T1000 (cell line): ENCODE results near the gene TCF19.
"Not testable (repeated sequence)": the region's sequence is repeated elsewhere in the genome, so short reads cannot be mapped to it uniquely, and the experiment has no call there.

Experiments
- DNase-seq: peaks from one replicate; lab custom pipeline; 2025; ENCODE audit warnings: mixed read lengths; lab: John Stamatoyannopoulos, UW

TCF19 gene

DNA sequence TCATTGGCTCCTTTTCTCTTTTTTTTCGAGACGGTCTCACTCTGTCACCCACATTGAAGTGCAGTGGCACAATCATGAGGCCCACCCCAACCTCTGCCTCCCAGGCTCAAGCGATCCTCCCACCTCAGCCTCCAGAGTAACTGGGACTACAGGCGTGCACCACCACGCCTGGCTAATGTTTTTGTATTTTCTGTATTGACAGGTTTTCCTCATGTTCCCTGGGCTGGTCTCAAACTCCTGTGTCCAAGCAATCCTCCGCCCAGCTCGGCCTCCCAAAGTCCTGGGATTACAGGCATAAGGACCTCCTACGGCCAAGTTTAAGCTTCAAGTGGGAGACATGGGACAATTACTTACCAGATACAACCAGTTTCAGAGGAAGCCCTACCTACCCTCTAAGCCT, 21.5 kb downstream of the TCF19 start:
- no peak for DNase-seq

DNA sequence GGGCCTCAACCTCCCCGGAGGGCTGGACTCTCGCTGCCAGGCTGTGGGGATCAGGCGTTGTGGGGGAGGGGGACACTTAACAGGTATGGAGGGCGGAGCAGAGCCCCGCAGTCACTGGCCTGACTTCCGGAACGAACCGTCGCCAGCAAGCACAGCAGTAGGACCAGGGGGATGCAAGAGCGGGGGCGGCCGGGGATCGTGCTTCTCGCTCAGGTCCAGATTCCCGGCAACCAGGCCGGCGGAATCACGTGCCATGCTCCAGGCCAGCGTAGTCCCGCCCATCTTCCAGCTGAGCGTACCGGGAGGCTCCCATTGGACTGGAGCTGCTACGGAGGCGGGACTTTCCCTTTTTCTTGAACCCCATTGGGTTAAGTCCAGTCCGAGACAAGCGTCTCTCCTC, 22.1 kb downstream of the TCF19 start:
- no peak for DNase-seq

DNA sequence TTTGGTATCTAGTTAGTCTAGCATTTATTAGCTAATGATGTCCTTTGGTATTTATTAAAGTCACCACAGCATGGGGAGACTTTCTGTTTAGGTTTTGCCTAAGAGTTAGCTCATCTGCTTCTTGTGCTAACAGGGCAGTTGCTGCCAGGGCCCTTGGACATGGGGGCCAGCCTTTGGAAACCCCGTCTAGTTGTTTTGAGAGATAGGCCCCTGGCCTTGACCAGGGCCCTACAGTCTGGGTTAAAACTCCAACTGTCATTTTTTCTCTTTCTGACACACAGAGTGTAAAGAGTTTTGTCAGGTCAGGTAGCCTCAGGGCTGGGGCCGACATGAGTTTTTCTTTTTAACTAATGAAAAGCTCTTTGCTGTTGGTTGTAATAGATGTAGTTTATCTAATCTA, 24.9 kb downstream of the TCF19 start:
- DNase-seq: not testable (repeated sequence)

DNA sequence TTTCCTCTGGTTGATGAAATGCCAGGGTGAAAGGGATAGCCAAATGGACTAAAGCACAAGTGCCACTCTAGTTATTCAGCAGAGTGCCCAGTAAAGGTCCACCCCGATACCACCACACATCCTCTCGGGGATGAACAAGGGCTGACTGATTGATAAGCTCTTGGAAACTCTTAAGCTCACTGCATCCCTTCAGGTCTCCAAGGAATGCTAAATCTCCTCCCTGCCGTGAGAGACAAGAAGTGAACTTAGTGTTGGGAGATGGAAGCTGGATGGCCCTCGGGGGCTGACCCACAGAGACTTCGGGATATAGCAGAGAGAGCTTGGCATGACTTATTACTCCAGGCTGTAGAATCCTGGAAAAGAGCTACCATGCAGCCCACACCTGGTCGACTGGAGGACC, 25.5 kb downstream of the TCF19 start:
- not testable (repeated sequence) for DNase-seq

DNA sequence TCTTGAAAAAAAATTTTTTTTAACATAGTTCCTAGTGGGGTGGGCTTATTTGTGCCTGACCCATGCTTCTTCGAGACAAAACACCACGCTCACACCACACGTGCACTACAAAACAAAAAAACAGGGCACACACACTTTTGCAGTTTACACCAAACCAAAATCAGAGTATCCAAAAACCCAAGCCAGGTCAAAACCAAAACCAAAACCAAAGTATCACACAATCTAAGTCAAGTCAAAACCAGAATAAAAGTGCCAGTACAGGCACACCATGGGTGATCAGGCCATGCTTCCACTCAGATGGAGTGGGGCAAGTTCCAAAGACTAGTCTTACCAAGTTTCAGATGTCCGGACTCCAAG, 27.3 kb downstream of the TCF19 start:
- DNase-seq: not testable (repeated sequence)

DNA sequence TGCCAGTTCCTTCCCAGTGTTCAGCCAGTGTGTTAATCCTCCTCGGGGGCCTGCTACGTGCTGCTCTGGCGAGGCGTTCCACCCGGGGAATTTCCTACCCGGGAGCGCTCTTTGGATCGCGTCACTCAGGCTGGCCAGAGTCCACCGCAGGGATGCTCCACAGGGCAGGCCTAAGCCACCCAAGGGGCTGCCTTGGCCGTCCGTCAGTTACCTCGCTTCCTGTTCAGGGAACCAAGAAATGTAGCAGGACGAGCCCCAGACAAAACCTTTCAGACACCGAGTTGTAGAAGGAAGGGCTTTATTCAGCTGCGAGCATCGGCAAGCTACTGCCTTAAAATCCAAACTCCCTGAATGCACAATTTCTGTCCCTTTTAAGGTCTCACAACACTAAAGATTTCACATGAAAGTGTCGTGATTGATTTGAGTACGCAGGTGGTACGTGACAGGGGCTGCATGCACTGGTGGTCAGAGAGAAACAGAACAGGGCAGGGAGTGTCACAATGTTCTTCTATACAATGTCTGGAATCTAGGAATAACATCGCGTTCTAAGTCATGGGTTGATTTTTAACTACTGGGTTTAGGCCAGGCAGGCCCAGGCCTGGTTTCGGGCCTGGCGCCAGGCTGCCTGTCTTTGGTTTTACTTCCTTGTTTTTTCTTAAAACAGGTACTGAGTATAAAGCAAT, 27.8 kb downstream of the TCF19 start:
- no peak for DNase-seq

DNA sequence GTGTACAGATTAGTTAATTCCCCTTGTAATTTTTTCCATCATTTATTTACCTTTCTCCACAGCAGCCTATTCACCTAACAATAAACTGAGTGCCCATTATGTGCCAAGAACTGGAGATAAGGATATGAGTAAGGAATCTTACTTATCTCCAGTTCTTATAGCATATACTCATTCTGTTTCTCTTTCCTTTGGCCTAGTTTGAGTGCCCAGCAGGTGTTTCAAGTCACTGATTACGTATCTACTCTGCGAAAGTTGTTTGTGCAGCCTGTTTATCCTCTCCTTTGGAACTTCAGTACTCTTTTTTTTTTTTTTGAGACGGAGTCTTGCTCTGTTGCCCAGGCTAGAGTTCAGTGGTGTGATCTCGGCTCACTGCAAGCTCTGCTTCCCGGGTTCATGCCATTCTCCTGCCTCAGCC, 29.4 kb downstream of the TCF19 start:
- no peak for DNase-seq

DNA sequence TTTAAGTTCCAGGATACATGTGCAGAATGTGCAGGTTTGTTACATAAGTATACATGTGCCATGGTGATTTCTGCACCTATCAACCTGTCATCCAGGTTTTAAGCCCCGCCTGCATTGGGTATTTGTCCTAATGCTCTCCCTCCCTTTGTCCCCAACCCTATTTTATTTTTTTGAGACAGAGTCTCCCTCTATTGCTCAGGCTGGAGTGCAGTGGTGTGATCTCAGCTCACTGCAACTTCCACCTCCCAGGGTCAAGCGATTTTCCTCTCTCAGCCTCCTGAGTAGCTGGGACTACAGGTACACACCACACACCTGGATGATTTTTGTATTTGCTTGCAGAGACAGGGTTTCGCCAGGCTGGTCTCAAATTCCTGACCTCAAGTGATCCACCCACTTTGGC, 30.8 kb downstream of the TCF19 start:
- DNase-seq: not testable (repeated sequence)

DNA sequence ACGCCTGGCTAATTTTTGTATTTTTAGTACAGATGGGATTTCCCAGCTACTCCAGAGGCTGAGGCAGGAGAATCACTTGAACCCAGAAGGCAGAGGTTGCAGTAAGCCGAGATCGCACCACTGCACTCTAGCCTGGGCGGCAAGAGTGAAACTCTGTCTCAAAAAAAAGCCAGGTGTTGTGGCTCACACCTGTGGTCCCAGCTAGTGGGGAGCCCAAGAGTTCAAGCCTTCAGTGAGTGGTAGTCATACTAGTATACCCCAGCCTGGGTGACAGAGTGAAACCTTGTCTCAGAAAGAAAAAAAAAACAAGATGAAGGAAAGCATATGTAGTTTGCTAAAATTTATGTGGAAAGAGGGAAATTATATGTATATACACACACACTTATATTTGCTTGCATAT, 32.1 kb downstream of the TCF19 start:
- DNase-seq: no peak

DNA sequence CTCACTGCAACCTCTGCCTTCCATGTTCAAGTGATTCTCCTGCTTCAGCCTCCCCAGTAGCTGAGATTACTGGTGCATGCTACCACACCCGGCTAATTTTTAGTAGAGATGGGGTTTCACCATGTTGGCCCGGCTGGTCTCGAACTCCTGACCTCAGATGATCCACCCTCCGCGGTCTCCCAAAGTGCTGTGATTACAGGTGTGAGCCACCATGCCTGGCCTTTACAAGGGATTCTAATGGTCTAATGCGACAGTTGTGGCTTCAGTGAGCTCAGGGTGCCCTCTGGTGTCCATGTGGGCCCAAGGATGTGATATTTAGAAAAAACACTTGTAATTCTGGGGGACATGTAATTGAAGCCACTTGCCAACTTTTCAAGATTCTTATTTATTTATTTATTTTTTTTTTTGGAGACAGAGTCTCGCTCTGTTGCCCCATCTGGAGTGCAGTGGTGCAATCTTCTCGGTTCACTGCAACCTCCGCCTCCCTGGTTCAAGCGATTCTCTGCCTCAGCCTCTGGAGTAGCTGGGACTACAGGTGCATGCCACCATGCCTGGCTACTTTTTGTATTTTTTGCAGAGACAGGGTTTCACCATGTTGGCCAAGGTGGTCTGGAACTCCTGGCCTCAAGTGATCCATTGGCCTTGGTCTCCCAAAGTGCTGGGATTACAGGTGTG, 34.2 kb downstream of the TCF19 start:
- peak; percentile 22 for DNase-seq

DNA sequence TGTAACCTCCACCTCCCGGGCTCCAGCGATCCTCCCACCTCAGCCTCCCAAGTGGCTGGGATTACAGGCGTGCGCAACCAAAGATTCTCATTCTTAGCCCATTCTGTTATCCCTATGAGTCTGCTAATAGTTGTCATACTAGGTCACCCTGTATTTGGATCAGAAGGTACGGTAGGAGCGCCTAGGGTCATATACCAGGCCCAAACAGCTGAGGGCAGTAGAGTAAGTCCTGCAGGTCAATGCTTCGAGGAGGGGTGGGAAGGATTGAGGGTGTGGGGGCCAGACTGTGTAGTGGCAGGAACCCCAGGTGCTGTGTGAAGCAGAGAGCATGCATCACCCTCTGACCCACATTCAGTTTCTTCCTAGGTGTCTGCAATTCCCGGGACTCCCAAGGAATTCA, 34.8 kb downstream of the TCF19 start:
- no peak for DNase-seq

DNA sequence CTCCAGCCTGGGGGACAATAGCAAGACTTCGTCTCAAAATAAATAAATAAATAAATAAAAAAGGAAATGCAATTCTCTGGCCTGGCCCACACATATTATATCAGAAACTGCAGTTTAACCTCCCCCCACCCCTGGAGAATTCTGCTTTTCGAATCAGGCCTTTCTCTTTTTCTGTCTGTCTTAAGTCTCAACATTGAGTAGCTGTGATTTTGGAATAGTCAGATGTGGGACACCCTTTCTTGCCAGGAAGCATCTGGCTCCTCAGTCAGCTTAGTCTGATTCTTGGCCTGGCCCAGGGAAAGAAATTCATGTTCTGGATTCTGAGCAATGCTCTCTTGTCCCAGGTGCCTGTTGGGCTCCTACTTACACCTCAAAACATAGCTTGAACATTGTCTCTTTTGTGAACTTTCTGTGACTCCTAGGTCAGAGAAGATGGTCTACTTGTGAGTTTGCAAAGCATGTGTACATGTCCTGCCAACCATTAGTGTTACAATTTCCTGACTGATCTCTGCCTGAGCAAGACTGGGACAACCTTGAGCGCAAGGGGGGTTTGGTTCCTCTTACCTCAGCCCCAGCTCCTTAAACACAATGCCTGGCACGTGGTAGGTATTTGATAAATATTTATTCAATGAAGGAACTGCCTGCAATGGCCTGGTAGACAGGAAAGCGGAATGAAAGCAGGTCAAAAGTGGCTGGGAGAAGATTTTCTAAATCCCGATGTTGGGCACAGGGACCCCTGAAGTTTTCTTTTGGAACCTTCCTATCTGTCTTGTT, 35.9 kb downstream of the TCF19 start:
- DNase-seq: no peak

DNA sequence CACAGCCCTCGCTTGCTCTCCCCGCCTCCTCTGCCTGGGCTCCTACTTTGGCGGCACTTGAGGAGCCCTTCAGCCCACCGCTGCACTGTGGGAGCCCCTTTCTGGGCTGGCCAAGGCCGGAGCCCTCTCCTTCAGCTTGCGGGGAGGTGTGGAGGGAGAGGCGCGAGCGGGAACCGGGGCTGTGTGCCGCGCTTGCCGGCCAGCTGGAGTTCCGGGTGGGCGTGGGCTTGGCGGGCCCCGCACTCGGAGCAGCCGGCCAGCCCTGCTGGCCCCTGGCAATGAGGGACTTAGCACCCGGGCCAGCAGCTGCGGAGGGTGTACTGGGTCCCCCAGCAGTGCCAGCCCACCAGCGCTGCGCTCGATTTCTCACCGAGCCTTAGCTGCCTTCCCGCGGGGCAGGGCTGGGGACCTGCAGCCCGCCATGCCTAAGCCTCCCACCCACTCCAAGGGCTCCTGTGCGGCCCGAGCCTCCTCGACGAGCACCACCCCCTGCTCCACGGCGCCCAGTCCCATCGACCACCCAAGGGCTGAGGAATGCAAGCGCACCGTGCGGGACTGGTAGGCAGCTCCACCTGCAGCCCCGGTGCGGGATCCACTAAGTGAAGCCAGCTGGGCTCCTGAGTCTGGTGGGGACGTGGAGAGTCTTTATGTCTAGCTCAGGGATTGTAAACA, 37.1 kb downstream of the TCF19 start:
- not testable (repeated sequence) for DNase-seq

DNA sequence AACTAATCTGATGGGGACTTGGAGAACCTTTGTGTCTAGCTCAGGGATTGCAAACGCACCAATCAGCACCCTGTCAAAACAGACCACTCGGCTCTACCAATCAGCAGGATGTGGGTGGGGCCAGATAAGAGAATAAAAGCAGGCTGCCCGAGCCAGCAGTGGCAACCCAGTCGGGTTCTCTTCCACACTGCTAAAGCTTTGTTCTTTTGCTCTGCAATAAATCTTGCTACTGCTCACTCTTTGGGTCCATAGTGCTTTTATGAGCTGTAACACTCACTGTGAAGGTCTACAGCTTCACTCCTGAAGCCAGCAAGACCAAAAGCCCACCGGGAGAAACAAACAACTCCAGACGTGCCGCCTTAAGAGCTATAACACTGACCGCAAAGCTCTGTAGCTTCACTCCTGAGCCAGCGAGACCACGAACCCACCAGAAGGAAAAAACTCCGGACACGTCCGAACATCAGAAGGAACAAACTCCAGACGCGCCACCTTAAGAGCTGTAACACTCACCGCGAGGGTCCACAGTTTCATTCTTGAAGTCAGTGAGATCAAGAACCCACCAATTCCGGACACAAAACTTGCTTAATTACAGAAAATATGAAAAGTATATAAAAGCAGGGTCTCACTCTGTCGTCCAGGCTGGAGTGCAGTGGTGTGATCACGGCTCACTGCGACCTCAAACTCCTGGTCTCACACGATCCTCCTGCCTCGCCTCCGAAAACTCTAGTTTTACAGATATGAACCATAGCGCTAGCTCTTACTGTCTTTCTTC, 38.0 kb downstream of the TCF19 start:
- peak; percentile 38 for DNase-seq

DNA sequence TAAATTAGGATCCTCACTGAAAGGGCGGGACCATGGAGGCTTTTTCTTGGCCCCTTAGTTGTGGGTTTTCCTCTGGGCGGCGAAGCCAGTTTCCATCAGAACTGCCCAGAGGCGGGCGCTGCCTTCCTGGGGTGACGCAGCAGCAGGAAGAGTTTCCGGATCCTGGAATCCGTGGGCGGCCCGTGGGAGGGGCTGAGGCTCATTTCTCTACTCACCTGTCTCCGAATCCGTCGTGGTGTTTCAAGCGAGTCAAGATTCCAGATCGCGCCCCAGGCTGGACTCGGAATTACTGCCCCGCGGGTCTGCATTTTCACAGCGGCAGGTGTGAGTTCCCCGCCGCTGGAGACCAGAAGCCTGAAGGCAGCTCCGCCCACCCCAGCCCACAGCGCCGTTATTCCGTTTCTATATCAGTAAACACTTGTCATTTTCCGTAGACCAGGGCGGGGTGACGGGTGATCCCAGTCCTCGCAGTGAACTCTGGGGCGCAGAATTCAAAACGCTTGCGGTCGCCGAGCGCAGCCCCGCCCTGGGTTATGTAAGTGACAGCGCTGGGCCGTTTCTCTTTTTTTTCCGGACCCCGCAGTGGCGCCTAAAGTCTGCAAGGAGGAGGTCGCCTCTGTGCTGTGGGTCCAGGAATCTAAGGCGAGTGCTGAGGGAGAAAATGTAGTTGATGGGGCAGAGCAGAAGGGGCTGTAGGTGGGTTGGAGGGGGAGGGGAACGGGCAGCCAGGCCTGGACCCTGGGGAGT, 39.3 kb downstream of the TCF19 start:
- peak; percentile 72 for DNase-seq

DNA sequence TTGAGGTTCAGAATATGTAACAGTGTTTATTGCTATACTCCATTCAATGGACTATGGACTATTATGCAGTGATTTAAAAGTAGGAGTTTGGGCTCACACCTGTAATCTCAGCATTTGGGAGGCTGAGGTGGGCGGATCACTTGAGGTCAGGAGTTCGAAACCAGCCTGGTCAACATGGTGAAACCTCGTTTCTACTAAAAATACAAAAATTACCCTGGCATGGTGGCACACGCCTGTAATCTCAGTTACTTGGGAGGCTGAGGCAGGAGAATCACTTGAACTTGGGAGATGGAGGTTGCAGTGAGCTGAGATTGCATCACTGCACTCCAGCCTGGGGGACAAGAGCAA, 40.7 kb downstream of the TCF19 start:
- not testable (repeated sequence) for DNase-seq

DNA sequence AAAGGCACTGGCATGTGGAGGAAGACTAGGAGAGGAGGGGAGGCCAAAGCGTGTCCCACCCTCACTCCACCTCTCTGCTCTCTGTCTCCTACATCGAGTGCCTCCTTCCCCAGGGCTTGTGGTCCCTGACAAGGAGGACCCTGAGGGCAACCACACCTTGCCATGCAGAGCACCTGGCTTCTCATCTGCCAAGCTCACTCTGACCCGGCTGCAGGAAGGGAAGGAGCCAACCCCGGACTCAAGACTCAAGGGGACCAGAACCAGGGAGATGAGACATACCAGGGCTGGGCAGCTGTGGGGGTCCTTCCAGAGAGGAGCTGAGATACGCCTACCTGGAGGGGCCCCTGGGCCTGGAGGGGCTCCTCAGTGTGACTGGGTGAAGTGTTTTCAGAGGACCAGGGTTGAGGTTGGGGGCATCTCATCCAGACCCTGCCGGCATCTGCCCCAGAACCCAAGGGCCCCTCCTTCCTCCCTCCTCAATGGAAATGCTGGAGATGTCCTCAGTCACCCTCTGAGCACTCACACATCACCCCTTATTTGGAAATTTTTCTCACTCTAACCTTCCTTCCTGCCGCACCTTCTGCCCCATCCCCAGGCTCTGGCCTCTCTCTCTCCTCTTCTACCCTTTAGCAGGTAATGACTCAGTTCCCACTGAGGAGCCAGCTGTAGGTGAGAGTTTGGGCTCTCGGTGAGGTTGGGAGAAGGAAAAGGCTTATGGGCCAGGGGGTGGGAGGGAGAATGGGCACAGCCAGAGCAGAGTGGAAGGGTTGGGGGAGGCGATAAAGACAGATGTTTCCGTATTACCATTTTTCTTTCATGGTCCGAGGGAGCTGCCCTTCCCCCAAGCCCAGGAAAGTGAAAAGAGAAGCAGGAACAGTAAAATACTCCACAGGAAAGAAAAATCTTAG, 44.1 kb downstream of the TCF19 start:
- no peak for DNase-seq

DNA sequence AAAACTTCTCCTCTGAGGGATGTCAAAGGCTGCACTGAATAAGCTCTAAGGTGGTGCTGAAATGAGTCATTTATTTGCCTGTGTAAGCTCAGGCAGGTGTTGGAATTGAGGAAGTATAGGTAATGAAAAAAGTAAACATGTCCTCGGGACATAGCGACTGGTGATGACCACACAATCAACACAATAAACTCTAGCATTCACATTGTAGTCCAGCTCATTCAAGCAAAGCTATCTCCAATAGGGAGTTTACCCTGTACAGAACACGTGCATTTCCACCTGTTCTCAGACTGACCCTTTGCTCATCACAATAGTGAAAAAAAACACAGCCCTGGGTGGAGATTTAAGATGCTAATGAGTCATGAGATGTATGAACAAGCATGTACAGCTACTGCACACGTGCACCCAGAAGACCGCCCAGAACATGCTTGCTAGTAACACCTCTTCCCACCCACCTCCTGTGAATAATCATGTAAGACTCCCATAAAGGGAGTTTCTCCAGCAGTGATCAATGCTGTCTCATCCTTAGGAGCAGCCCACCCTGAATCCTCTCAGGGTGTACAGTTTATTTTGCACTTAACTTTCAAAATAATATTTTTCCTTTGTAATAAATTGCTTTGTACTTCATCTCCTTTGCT, 45.1 kb downstream of the TCF19 start:
- no peak for DNase-seq

DNA sequence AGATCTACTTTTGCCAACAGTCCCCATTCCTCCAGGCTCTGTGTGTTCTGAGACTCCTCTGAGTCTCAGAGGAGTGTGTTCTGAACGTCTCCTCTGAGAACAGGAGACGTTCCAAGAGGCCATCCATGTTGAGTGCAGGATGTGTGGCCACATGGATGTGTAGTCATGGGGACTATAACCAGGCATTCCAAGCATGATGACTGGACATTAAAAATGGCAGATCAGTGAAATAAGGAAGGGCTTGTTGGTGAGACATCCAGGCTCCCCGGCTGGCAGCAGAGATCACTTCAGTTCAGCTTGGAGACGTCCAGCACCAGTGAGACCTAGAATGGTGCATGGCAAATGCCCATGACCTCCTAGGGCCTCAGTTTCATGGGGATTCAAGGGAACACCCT, 46.4 kb downstream of the TCF19 start:
- no peak for DNase-seq

DNA sequence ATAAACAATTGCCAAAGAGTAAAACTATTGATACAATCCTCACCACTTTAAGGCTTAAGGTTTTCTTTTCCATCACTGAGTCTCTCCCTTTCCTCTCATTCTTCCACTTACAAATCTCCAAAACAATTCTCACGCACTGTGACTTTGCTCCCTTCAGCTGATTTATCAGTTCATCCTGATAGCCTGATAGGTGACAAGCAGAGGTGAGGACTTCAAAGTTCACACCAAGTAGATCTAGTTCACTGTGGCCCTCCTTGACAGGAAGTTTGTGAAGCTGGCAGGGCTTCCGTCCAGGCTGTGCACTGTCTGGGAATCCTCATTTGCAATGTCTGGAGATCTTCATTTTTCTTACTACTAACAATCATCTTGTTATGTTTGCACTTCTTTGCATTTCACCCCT, 47.2 kb downstream of the TCF19 start:
- no peak for DNase-seq
